AG04449 (cell line): ENCODE measurements around the gene KIF21B.

ENCODE experiments used
- CTCF ChIA-PET: fragments of 350-600 bp; formaldehyde crosslinking; extraction: SDS; loops from one replicate; lab custom pipeline; 2021; ENCODE audit warnings: antibody characterized with exemption; lab: Yijun Ruan, JAX
- POLR2A ChIA-PET: fragments of 400-600, 350-600 bp; formaldehyde crosslinking; extraction: SDS; loops from one replicate; lab custom pipeline; 2020; ENCODE audit warnings: antibody characterized with exemption, inconsistent platforms; lab: Yijun Ruan, JAX
- DNase-seq: peaks from one replicate; pipeline ENCODE4 v3.0.0-alpha.2; 2010; ENCODE audit warnings: low read depth, low spot score
- H3K4me3 ChIP-seq: 2 replicates; pipeline ENCODE4 v1.5.1; 2011; ENCODE audit warnings: low read depth, mild to moderate bottlenecking, control low read depth, low read length
- TF ChIP-seq, protein P1 (sequence below): IDR thresholded peaks from one replicate; pipeline ENCODE4 v1.5.1; 2011; ENCODE audit warnings: mild to moderate bottlenecking, moderate library complexity, low read length, control low read depth, inconsistent platforms; ENCODE audit not compliant: insufficient read depth; ENCODE audit errors: missing control alignments

The KIF21B gene

DNA sequence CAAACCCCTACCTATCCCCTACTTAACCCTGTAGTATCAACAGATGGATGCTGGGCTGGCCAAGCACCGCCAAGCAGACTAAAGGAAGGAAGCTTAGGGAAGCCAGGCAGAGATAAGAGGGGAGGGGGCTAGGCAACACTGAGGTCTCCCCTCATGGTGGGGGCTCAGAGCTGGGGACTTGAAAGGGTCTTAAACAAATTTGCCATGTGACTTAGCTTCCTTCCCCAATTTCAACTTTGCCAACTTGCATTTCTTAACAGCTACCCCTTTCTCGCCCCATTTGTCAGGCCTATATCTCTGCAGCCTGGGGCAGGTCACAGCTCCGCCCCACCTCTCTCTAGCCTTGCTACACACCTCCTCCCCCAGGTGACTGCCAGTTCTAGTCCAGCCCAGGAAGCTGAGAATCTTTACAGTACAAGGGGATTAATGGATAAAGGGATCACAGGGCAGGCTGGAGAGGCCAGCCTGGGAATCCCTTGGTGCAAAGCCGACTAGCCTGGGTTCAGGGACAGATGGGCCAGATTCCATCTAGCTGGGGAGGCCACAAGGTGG lies 3.4 kb downstream of the KIF21B start:
- POLR2A ChIA-PET, result no interaction called here
- H3K4me3 ChIP-seq, result no peak overlapping the region
- TF ChIP-seq, protein P1, sequence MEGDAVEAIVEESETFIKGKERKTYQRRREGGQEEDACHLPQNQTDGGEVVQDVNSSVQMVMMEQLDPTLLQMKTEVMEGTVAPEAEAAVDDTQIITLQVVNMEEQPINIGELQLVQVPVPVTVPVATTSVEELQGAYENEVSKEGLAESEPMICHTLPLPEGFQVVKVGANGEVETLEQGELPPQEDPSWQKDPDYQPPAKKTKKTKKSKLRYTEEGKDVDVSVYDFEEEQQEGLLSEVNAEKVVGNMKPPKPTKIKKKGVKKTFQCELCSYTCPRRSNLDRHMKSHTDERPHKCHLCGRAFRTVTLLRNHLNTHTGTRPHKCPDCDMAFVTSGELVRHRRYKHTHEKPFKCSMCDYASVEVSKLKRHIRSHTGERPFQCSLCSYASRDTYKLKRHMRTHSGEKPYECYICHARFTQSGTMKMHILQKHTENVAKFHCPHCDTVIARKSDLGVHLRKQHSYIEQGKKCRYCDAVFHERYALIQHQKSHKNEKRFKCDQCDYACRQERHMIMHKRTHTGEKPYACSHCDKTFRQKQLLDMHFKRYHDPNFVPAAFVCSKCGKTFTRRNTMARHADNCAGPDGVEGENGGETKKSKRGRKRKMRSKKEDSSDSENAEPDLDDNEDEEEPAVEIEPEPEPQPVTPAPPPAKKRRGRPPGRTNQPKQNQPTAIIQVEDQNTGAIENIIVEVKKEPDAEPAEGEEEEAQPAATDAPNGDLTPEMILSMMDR, result no peak
- no peak for DNase-seq
- CTCF ChIA-PET, result interaction anchor here (0.7 to 3.6 kb wide), 7 partner anchors 8 to 398 kb away, joined by 3 to 26 read pairs (median 5); no protein-coding TSS in a partner anchor

DNA sequence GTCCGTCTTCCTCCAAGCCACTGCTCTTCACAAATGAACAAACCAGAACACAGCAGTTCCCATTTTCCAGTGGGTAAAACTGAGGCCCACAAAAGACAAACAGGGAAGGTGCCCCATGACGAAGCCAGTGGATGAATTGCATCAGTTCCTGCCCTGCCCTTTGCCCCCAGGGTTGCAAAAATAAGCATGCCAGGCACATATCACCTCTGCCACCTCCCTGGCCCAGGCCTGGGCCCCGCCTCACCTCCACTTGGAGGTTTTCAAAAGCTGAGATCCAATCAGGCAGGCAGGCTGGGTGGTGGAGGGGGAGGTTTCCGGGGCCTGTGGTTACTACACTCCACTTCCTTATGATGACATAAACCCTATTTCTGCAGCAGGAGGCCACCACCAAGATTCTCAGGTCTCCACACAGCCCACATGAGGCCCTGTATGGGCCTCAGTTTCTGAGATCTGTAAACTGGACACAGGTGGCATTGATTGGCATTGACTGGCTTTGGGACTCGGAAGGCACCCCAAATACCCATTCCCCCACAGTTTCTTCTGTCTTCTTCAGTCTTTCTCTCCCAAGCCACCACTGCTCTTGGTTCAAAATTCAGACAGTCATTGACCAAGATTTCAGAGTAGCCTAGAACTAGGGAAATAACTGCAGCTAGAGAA lies 4.1 kb downstream of the KIF21B start:
- ChIA-PET POLR2A (no interaction called here), CTCF (interaction anchor here (0.7 to 3.6 kb wide), 4 partner anchors 44 to 398 kb away, joined by 3 to 26 read pairs (median 6); no protein-coding TSS in a partner anchor)
- H3K4me3 ChIP-seq, result no peak overlapping the region
- TF ChIP-seq, protein P1, result no peak
- DNase-seq, result no peak

DNA sequence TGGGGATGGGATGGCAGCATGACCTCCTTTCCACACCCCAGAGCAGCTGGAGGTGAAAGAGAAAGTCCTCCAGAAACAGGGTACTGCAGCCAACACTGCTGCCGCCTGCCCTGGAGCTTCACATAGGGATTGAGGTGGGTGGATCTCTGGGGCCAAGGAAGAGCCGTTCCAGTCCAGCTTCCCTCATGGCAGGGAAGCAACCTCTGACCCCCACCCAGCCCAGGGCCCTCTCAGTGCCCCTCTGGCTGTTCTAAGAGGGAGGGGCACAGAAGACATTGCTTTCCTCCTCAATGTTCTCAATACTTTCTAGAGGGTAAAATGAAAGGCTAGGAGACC lies 5.7 kb downstream of the KIF21B start:
- ChIA-PET CTCF (interaction anchor here (0.6 to 4.4 kb wide), 4 partner anchors 8 to 138 kb away, joined by 3 to 24 read pairs (median 3); no protein-coding TSS in a partner anchor), POLR2A (no interaction called here)
- no peak for DNase-seq
- TF ChIP-seq, protein P1, result no peak
- no peak overlapping the region for H3K4me3 ChIP-seq

DNA sequence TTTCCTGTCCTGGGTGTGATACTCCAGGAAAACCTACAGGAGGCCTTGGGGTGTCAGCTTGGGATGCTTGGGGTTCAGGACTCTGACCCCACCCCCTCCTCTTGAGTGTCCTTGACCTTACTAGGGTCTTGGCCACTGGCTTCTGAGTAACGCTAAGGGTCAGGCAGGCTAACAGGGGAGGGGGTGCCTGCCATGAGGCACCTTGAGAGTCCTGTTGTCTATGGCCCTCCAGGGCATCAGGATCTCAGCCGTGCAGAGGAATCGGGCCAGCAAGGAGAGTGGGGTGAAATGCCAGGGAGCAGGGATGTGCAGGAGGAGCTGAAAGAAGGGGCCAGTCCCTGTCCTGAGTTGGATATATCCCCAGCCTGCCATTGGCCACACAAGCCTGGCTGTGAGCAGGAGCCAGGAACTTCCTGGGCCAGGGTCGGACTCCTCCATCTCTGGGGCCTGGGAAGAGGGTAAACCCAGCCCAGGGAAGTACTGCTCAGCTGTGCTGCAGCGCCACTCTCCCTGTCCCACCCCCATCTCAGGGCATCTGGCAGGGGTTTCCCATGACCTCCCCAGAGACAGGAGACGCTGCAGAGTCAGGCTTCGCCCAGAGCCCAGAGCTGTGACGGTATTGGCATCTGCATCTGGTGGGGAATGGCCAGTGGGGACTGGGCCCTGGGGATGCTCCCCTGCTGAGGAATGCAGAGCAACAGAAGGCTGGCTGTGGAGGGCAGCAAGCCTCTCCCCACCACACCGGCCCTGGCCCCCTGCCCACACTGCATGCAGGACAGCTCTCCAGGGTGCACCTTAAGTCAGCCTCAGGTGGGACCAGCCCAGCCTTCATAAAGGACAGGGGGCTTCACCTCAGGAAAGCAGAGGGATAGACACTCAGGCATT lies 6.3 kb downstream of the KIF21B start:
- CTCF ChIA-PET, result interaction anchor here (0.5 to 4.4 kb wide), 7 partner anchors 8 to 138 kb away, joined by 3 to 24 read pairs (median 3); no protein-coding TSS in a partner anchor
- H3K4me3 ChIP-seq, result no peak overlapping the region
- no peak for DNase-seq
- TF ChIP-seq, protein P1, result no peak
- POLR2A ChIA-PET, result interaction anchor here (2.0 kb wide), 1 partner anchor 9 kb away, joined by 7 read pairs; no protein-coding TSS in a partner anchor

DNA sequence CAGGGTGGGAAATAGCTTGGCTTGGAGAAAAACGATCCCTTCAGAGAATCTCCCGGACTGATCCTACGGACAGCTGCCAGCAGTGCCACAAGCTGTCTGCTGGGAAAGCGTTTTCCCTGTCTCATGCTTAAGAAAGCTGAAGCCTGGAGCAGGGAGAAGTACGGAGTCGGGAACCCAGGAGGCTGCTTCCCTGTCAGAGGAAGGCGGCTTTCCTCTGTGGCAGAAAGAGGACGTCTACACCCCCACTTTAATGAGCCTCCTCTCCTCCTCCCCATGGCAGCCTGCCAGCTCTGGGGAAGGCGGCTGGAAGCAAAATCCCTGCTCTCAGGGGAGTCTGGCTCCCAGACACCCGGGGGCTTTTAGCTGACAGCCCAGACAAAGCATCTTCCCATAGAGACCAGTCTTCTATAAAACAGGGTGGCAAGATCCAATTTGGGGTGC lies 7.3 kb downstream of the KIF21B start:
- CTCF ChIA-PET, result interaction anchor here (1.1 to 4.4 kb wide), 8 partner anchors 9 to 69 kb away, joined by 3 to 24 read pairs (median 6); no protein-coding TSS in a partner anchor
- TF ChIP-seq, protein P1, result no peak
- POLR2A ChIA-PET, result interaction anchor here (2.0 kb wide), 1 partner anchor 10 kb away, joined by 7 read pairs; no protein-coding TSS in a partner anchor
- H3K4me3 ChIP-seq, result no peak overlapping the region
- DNase-seq, result no peak
